K562 (cell line): ENCODE measurements around the gene CLDND2. TPM values are rescaled to one million over a fixed set of nuclear protein-coding genes. Genes with fewer than 3 reads are reported as not detected.

Experiments used
- CBX3 ChIP-seq, 2 experiments: IDR thresholded peaks; 1 replicate in 1 of 2; 2 replicates in 1 of 2; pipeline ENCODE4 v1.6.1; 2012; ENCODE audit warnings: inconsistent platforms in 2 of 2, low read length in 2 of 2, borderline replicate concordance in 1 of 2, control low read depth in 1 of 2
- CEBPG ChIP-seq, 3 experiments: fragments of 200-800 bp in 1 of 3; sonication (Bioruptor generic) in 1 of 3; sonication (generic) in 1 of 3; formaldehyde crosslinking in 1 of 3; IDR thresholded peaks in 2 of 3; conservative IDR thresholded peaks in 1 of 3; 2 replicates each; pipeline versions ENCODE4 v1.6.1 to v1.8.0; 2016 to 2022; ENCODE audit warnings: missing compliant biosample characterization in 2 of 3, missing genetic modification characterization in 2 of 3, mild to moderate bottlenecking in 1 of 3, missing genetic modification reagents in 1 of 3
- IFI16 ChIP-seq: fragments of 250-450 bp; sonication (Bioruptor Pico); IDR thresholded peaks from 2 replicates; pipeline ENCODE4 v2.1.2; 2022; ENCODE audit warnings: mild to moderate bottlenecking, inconsistent platforms
- MYBL2 ChIP-seq, 2 experiments: fragments of 450-650 bp in 1 of 2; sonication (generic) in 1 of 2; formaldehyde crosslinking in 1 of 2; IDR thresholded peaks; 2 replicates each; pipeline versions ENCODE4 v1.6.1 to v1.8.1; 2017 to 2022; ENCODE audit warnings: borderline replicate concordance in 1 of 2, inconsistent platforms in 1 of 2, low read depth in 1 of 2, mild to moderate bottlenecking in 1 of 2, missing genetic modification reagents in 1 of 2, moderate library complexity in 1 of 2
- PML ChIP-seq: IDR thresholded peaks from 2 replicates; pipeline ENCODE4 v1.6.1; 2012; ENCODE audit warnings: low read length, inconsistent platforms
- POLR3G ChIP-seq: IDR thresholded peaks from 2 replicates; pipeline ENCODE4 v1.6.1; 2011; ENCODE audit not compliant: insufficient read length, insufficient replicate concordance; ENCODE audit errors: extremely low read depth
- RFX5 ChIP-seq: IDR thresholded peaks from 2 replicates; pipeline ENCODE4 v1.6.1; 2011; ENCODE audit warnings: low read depth, mild to moderate bottlenecking, improper control_type of control experiment, low read length
- ZEB2 ChIP-seq: fragments of 450-650 bp; IDR thresholded peaks from 2 replicates; pipeline ENCODE4 v1.6.1; 2016
- ZNF644 ChIP-seq: fragments of 200-800 bp; sonication (Bioruptor generic); IDR thresholded peaks from 2 replicates; pipeline ENCODE4 v1.6.1; 2016; ENCODE audit warnings: low read depth, missing genetic modification characterization, missing compliant biosample characterization
- ZNF766 ChIP-seq: fragments of 200-800 bp; sonication (Bioruptor generic); conservative IDR thresholded peaks from 2 replicates; pipeline ENCODE4 v1.6.1; 2016; ENCODE audit warnings: missing genetic modification characterization, missing compliant biosample characterization
- polyA plus RNA-seq, 8 experiments: library from polyadenylated mRNA; depleted of rRNA in 4 of 8; stranded (reverse) in 5 of 8; unstranded in 3 of 8; fragments of >200 nt; fragmentation: Nextera tagmentation in 2 of 8; fragmentation: Illumina TruSeq in 1 of 8; extraction: Ambion mirVana in 2 of 8; extraction: Trizol in 1 of 8; gene quantifications; 2 replicates each; pipeline versions ENCODE4 v1.2.1 to v1.2.3, GENCODE V29; 2011 to 2014; ENCODE audit warnings: inconsistent platforms in 1 of 8, missing spikeins in 1 of 8
- total RNA-seq, 7 experiments: library from RNA; depleted of rRNA in 6 of 7; stranded (reverse); fragments of >200 nt in 6 of 7; fragmentation: Illumina TruSeq in 2 of 7; extraction: Trizol in 2 of 7; gene quantifications; 2 replicates each; pipeline versions ENCODE4 v1.2.1 to v1.2.3, GENCODE V29; 2011 to 2021; ENCODE audit warnings: low replicate concordance in 1 of 7
- TF ChIP-seq, protein P1 (sequence below), 2 experiments: fragments of 450-650 bp in 1 of 2; sonication (generic) in 1 of 2; formaldehyde crosslinking in 1 of 2; IDR thresholded peaks in 1 of 2; conservative IDR thresholded peaks in 1 of 2; 2 replicates each; pipeline versions ENCODE4 v1.6.1 to v1.8.1; 2016 to 2023; ENCODE audit warnings: mild to moderate bottlenecking in 2 of 2, moderate library complexity in 2 of 2, inconsistent platforms in 1 of 2, missing genetic modification reagents in 1 of 2
- TF ChIP-seq, protein P2 (sequence below): IDR thresholded peaks from 3 replicates; pipeline ENCODE4 v1.6.1; 2011; ENCODE audit warnings: borderline replicate concordance, mild to moderate bottlenecking; ENCODE audit not compliant: insufficient read length, insufficient read depth

Gene CLDND2
- total and polyA plus RNA-seq, 9 of the 15 experiments (the other 6 are each of a cell fraction or from before 2014, with no cell fraction given): 0.45 to 4.0 (median 1.2) TPM; not detected in 3

DNA sequence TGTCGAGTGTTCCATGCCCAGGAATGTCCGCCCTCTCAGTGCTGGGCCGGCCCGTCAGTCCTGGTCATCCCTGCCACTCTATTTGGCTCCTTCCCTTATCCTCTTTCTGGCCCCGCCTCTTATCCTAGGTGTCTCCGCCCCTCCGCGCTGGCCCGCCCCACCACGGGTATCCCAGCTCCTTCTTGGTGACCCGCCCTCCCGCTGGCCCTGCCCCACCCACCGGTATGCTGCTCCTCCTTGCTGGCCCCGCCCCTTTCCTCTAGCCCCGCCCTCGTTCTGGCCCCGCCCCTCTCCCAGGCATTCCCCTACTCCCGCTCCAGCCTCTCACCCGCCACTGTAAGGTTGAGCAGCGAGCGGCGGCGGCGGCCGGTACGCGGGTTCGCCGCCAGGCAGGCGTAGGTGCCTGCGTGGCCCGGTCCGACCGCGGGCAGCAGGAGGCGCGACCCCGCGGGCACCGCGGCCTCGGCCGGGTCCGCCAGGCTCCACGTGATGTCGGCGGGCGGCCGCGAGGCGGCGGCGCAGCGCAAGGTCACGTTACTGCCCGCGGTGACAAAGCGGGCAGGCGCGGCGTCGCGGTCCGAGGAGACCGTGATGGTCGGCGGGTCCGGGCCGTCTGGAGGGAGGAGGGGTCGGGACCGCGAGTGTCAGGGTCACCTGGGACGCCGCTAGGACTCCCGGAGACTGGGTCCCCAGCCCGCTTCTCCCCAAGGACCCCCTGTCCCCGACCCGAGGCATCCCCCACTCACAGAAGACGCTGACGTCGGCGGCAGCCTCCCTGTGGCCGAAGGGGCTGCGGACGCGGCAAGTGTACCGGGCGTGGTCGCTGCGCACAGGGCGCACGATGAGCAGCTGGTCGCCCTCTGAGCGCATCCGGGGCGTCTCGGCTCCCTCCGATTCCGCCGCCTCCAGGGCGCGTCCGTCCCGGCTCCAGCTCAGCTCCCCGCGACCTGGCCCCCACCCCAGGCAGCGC, 28.8 kb downstream of the CLDND2 start (continued):
- TF ChIP-seq ZNF766 (CRISPR knock-in tag) (peak; percentile 74; the same call in 1 of the 2 replicates), MYBL2 (IDR thresholded peaks at IDR 0.05; ENCODE audit: low read depth) (no peak), MYBL2 (CRISPR knock-in tag; IDR thresholded peaks at IDR 0.05; ENCODE audit: borderline replicate concordance) (no peak), CBX3 (IDR thresholded peaks at IDR 0.05; ENCODE audit: borderline replicate concordance in 1 of 2, low read length in 2 of 2) (peak in 1 of 2 experiments; percentile 51; a peak in 1 of 3 replicates), POLR3G (no peak), PML (no peak), IFI16 (CRISPR knock-in tag) (no peak), RFX5 (no peak), ZEB2 (no peak; the same call in 1 of the 2 replicates), CEBPG (CRISPR knock-in tag; IDR thresholded peaks at IDR 0.05) (no peak), CEBPG (tag; conservative IDR thresholded peaks at IDR 0.05 in 1 of 2, IDR thresholded peaks at IDR 0.05 in 1 of 2) (no peak), ZNF644 (tag) (no peak)
- TF ChIP-seq, protein P1, sequence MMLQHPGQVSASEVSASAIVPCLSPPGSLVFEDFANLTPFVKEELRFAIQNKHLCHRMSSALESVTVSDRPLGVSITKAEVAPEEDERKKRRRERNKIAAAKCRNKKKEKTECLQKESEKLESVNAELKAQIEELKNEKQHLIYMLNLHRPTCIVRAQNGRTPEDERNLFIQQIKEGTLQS (IDR thresholded peaks at IDR 0.05): no peak
- TF ChIP-seq, protein P1 (CRISPR knock-in tag; conservative IDR thresholded peaks at IDR 0.05): no peak; the same call in 1 of the 2 replicates
- TF ChIP-seq, protein P2, sequence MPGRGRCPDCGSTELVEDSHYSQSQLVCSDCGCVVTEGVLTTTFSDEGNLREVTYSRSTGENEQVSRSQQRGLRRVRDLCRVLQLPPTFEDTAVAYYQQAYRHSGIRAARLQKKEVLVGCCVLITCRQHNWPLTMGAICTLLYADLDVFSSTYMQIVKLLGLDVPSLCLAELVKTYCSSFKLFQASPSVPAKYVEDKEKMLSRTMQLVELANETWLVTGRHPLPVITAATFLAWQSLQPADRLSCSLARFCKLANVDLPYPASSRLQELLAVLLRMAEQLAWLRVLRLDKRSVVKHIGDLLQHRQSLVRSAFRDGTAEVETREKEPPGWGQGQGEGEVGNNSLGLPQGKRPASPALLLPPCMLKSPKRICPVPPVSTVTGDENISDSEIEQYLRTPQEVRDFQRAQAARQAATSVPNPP: no peak
